Measurements from ENCODE around the gene EBPL.

Gene EBPL

DNA sequence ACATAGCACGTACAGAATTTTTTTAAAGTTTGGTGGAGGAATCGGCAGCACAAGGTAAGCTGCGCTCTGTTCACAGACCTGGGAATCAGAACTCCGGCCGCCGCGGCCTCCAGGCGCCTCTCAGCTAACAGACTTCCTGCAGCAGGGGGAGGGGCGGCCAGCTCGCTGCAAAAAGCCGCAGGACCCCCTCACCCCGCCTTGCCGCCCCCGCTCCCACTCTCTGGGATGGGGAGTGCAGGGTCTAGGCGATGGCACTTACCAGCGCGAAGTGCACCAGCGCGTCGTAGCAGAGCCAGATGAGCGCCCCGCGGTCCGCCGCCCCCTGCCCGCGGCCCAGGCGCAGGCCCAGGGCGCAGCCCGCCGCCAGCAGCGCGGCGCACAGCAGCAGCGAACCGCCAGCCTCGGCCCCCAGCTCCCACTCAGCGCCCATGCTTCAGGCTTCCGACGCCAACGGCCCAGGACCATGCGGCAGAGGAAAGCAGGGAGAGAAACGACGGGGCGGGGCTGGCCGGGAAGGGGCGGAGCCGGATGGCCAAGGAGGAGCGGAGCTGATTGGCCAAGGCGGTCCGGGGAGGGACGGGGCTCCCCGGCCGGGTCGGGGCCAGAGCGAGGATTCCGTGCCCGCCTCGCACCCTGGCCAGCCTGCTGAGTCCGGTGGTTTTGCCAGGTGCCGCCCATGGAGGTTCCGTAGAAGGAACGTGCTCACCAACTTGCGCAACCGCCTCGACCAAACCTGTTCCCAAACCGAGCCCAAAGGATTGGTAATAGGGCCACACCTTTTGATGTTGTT is at the start of gene EBPL:
Gene EBPL (minus strand): TSS at position 492 of the 790 bp plus-strand sequence. CDS start 62 bp downstream, at position 430.
- H3K4me3 ChIP-seq (ENCODE audit: low read depth, low read length), result peak within 1 kb of the TSS; percentile 69
- TF ChIP-seq, protein P1, sequence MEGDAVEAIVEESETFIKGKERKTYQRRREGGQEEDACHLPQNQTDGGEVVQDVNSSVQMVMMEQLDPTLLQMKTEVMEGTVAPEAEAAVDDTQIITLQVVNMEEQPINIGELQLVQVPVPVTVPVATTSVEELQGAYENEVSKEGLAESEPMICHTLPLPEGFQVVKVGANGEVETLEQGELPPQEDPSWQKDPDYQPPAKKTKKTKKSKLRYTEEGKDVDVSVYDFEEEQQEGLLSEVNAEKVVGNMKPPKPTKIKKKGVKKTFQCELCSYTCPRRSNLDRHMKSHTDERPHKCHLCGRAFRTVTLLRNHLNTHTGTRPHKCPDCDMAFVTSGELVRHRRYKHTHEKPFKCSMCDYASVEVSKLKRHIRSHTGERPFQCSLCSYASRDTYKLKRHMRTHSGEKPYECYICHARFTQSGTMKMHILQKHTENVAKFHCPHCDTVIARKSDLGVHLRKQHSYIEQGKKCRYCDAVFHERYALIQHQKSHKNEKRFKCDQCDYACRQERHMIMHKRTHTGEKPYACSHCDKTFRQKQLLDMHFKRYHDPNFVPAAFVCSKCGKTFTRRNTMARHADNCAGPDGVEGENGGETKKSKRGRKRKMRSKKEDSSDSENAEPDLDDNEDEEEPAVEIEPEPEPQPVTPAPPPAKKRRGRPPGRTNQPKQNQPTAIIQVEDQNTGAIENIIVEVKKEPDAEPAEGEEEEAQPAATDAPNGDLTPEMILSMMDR (IDR thresholded peaks at IDR 0.05; ENCODE audit: low read depth, low read length), result no peak
- H3K27ac ChIP-seq, result peak within 1 kb of the TSS; percentile 68
- no peaks in the 10 kb centered on the region for H3K9me3 ChIP-seq (ENCODE audit: severe bottlenecking)
- H3K36me3 ChIP-seq, result no peaks in the 10 kb centered on the region; the same call in 1 of the 2 replicates
- H3K27me3 ChIP-seq (ENCODE audit: insufficient read depth, low read depth, severe bottlenecking), result no peaks in the 10 kb centered on the region
- peak; percentile 90 for DNase-seq

DNA sequence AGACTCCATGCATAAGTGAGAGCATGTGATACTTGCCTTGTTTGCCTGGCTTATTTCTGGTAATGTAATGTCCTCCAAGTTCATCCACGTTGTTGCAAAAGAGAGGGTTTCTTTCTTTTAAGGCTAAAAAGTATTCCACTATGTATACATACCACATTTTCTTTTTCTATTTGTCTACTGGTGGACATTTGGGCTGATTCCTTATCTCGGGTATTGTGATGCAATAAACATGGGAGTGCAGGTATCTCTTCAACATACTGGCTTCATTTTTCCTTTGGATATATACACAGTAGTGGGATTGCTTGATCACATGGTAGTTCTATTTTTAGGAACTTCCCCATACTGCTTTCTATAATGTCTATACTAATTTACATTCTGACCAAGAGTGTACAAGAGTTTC is 49.6 kb upstream of the EBPL start:
- no peaks in the 10 kb centered on the region for H3K27me3 ChIP-seq (ENCODE audit: insufficient read depth, low read depth, severe bottlenecking)
- DNase-seq, result no peak
- H3K27ac ChIP-seq, result no peak overlapping the region
- no peak overlapping the region for H3K4me3 ChIP-seq (ENCODE audit: low read depth, low read length)
- H3K9me3 ChIP-seq (ENCODE audit: severe bottlenecking), result no peaks in the 10 kb centered on the region
- TF ChIP-seq, protein P1 (IDR thresholded peaks at IDR 0.05; ENCODE audit: low read depth, low read length), result no peak
- peaks cover 3% of the 10 kb centered on the region; the same call in 1 of the 2 replicates for H3K36me3 ChIP-seq

DNA sequence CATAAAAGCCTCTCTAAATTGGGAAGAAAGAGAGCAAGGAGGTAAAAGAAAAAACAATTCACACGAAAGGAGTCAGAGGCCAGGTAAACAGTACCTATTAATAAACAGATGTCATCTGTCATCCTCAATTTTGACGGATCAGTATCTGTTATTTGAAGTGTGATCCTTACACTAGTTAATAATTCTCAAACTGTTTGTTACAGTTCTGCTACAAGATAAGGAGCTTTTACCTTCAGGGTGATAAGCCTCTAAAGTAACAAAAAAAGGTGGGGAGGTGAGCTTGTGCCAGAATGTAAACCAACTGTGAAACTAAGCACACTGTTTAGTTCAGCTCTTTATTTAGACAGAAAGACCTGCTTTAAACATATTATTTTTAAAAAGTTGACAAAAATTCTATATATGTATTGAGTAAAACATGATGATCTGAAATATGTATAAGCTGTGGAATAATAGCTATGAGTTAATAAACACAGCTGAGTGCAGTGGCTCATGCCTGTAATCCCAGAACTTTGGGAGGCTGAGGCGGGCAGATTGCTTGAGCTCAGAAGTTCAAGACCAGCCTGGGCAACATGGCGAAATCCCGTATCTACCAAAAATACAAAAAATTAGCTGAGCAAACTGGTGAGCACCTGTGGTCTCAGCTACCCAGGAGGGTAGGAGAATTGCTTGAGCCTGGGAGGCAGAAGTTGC is 48.4 kb upstream of the EBPL start:
- TF ChIP-seq, protein P1 (IDR thresholded peaks at IDR 0.05; ENCODE audit: low read depth, low read length), result no peak
- DNase-seq, result no peak
- Histone ChIP-seq H3K27ac (no peak overlapping the region), H3K9me3 (ENCODE audit: severe bottlenecking) (no peaks in the 10 kb centered on the region), H3K36me3 (no peaks in the 10 kb centered on the region), H3K4me3 (ENCODE audit: low read depth, low read length) (no peak overlapping the region), H3K27me3 (ENCODE audit: insufficient read depth, low read depth, severe bottlenecking) (no peaks in the 10 kb centered on the region)

DNA sequence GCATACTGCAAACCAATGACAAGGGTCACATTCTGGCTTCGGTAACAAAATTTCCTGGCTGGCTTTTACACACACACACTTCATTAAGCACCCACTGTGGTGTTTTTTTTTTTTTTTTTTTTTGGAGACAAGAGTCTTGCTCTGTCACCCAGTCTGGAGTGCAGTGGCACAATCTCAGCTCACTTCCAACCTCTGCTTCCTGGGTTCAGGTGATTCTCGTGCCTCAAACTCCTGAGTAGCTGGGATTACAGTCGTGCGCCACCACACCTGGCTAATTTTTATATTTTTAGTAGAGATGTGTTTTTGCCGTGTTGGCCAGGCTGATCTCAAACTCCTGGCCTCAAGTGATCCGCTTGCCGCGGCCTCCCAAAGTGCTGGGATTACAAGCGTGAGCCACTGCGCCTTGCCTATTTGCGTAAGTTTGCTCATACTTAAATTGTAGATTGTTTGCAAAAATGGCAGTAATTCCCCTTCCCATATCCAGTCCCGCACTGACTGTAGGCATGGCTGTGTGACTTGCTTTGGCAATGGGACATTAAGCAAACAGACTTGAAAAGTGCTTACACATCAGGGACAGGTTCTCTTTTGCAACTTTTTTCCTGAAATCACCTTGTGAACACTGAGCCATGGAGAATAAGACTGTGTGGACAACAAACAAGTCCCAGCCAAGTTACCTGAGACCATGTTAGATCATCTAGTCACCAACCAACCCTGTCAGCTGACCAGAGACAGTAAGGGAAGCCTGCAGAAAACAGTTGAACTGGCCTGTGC is 42.1 kb upstream of the EBPL start:
- no peak overlapping the region for H3K27ac ChIP-seq
- no peak for DNase-seq

DNA sequence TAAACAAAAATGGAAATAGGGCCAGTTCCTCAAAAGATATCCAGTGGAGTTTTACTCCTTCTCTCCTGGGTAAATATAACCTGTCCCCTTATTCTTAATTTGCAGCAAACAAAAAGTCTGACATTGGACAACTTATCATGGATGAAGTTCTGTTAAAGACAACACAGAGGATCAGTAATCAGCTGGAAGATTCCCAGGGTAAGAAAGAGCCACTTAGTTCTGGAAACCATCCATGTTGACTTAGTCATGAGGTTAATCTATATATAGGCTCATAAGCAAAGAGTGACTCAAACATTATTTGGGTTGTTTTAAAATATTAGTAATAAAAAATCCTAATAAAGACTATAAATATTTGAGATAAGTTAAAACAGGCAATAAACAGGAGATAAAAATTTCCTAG is 40.5 kb upstream of the EBPL start:
- no peak for DNase-seq
- TF ChIP-seq, protein P1 (IDR thresholded peaks at IDR 0.05; ENCODE audit: low read depth, low read length), result no peak
- no peak overlapping the region for H3K4me3 ChIP-seq (ENCODE audit: low read depth, low read length)
- no peak overlapping the region for H3K27ac ChIP-seq
- no peaks in the 10 kb centered on the region for H3K9me3 ChIP-seq (ENCODE audit: severe bottlenecking)
- H3K36me3 ChIP-seq, result no peaks in the 10 kb centered on the region; the same call in 1 of the 2 replicates
- no peaks in the 10 kb centered on the region for H3K27me3 ChIP-seq (ENCODE audit: insufficient read depth, low read depth, severe bottlenecking)

More for the DNA sequence above, 42.1 kb upstream of the EBPL start:
- Histone ChIP-seq H3K9me3 (ENCODE audit: severe bottlenecking) (no peaks in the 10 kb centered on the region), H3K36me3 (no peaks in the 10 kb centered on the region; the same call in 1 of the 2 replicates), H3K4me3 (ENCODE audit: low read depth, low read length) (no peak overlapping the region), H3K27me3 (ENCODE audit: insufficient read depth, low read depth, severe bottlenecking) (no peaks in the 10 kb centered on the region)
- TF ChIP-seq, protein P1 (IDR thresholded peaks at IDR 0.05; ENCODE audit: low read depth, low read length), result no peak
